Dendritic cell treated with granulocyte-macrophage colony-stimulating factor and Interleukin-4, amounts not matched to agents 40 ng/mL and 50 ng/mL, for 4 days (primary cell): ENCODE results near the gene NFATC2.

Experiments
- H3K27ac Mint-ChIP-seq: one replicate; pipeline ENCODE4 v1.8.0; 2022; ENCODE audit warnings: mild to moderate bottlenecking, mixed read lengths
- H3K27me3 Mint-ChIP-seq: one replicate; pipeline ENCODE4 v1.8.0; 2022; ENCODE audit warnings: mild to moderate bottlenecking, mixed read lengths
- H3K36me3 Mint-ChIP-seq: one replicate; pipeline ENCODE4 v1.8.0; 2022; ENCODE audit warnings: low read depth, mixed read lengths
- H3K4me1 Mint-ChIP-seq: one replicate; pipeline ENCODE4 v1.8.0; 2022; ENCODE audit warnings: low read depth, mixed read lengths
- H3K4me3 Mint-ChIP-seq: one replicate; pipeline ENCODE4 v1.8.0; 2022; ENCODE audit warnings: mild to moderate bottlenecking, moderate library complexity, mixed read lengths
- H3K9me3 Mint-ChIP-seq: one replicate; pipeline ENCODE4 v1.8.0; 2022; ENCODE audit warnings: mixed read lengths
- intact Hi-C: fragments of 100-400 bp; cut with micrococcal nuclease; formaldehyde crosslinking; loops from one replicate; pipeline ENCODE4 v1.15.0; 2022

The NFATC2 gene

DNA sequence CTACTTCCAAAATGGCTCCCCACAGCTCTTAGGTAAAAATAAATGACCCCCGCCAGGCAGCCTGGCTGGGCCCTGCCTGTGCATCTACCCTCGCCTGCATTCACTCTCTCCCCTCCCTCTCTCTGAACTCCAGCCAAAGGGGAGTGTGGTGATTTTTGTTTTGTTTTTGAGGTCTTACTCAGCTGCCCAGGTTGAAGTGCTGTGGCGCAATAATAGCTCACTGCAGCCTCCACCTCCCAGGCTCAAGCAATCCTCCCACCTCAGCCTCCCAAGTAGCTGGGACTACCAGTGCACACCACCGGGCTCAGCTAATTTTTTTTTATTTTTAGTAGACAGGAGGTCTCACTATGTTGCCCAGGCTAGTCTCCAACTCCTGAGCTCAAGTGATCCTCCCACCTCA lies 15.8 kb downstream of the NFATC2 start:
- intact Hi-C loops, result no loop called here
- no peaks in the 10 kb centered on the region for H3K9me3 Mint-ChIP-seq
- H3K27me3 Mint-ChIP-seq, result no peaks in the 10 kb centered on the region
- peak overlapping the region; percentile 91 for H3K27ac Mint-ChIP-seq
- peaks cover 79% of the 10 kb centered on the region for H3K4me1 Mint-ChIP-seq
- peaks cover 39% of the 10 kb centered on the region for H3K36me3 Mint-ChIP-seq
- H3K4me3 Mint-ChIP-seq, result no peak overlapping the region

DNA sequence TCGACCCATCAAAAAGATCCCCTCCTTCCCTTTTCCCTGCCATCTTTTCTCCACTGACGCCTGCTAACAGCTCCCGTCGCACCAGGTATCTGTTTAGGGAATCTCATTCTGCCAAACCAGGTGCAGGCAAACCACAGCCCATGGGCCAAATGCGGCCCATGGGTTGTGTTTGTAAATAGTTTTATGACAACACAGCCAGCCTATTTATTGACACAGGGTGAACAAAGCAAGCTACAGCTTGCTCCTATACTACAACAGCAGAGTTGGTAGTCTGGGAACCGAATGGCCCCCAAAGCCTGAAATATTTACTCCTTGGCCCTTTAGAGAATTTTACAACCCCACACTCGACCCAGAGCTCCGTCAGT lies 16.4 kb downstream of the NFATC2 start:
- H3K27ac Mint-ChIP-seq, result peak overlapping the region; percentile 91
- no peaks in the 10 kb centered on the region for H3K9me3 Mint-ChIP-seq
- H3K4me1 Mint-ChIP-seq, result peaks cover 73% of the 10 kb centered on the region
- H3K4me3 Mint-ChIP-seq, result peak overlapping the region; percentile 73
- H3K36me3 Mint-ChIP-seq, result peaks cover 43% of the 10 kb centered on the region
- intact Hi-C loops, result no loop called here
- H3K27me3 Mint-ChIP-seq, result no peaks in the 10 kb centered on the region

DNA sequence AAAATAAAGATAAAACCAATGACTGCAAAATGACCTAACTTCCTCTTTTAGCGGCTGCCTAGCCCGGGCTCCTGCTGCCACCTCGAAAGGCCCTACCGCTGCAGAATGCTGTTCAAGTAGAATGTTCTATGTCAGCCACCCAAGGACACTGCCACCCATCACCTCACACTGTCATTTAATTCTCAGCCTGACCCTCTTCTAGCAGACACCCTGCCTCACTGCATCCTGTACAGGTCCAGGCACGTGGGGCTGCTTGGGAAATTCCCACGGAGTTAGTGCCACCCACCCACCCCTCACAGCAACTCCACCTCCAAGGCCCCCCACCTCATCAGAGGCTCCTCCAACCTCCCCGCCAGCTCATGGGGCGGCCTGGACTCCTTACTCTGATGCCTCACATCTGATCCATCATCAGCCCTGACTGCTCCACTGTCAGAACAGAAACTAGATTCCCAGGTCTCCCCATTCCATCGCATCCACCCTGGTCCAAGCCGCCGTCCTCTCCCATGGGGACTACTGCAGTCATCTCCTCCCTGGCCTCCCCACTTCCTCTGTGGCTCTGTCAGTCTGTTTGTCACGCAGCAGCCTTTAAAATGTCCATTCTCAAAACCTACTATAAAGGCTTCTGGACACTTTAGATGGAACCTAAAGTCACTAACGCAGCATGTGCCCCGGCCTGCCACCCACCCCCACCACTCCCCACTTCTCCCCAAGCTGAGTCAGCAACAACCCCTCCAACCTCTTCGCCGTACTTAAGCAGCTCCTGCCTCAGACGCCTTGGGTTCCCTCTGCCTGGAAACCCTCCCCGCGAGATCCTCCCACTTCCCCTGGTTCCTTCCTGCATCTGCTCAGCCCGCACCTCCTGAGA lies 17.0 kb downstream of the NFATC2 start:
- H3K27ac Mint-ChIP-seq, result peak overlapping the region; percentile 91
- intact Hi-C loops, result no loop called here
- peaks cover 43% of the 10 kb centered on the region for H3K36me3 Mint-ChIP-seq
- H3K9me3 Mint-ChIP-seq, result no peaks in the 10 kb centered on the region
- H3K27me3 Mint-ChIP-seq, result no peaks in the 10 kb centered on the region
- peak overlapping the region; percentile 73 for H3K4me3 Mint-ChIP-seq
- H3K4me1 Mint-ChIP-seq, result peaks cover 68% of the 10 kb centered on the region

DNA sequence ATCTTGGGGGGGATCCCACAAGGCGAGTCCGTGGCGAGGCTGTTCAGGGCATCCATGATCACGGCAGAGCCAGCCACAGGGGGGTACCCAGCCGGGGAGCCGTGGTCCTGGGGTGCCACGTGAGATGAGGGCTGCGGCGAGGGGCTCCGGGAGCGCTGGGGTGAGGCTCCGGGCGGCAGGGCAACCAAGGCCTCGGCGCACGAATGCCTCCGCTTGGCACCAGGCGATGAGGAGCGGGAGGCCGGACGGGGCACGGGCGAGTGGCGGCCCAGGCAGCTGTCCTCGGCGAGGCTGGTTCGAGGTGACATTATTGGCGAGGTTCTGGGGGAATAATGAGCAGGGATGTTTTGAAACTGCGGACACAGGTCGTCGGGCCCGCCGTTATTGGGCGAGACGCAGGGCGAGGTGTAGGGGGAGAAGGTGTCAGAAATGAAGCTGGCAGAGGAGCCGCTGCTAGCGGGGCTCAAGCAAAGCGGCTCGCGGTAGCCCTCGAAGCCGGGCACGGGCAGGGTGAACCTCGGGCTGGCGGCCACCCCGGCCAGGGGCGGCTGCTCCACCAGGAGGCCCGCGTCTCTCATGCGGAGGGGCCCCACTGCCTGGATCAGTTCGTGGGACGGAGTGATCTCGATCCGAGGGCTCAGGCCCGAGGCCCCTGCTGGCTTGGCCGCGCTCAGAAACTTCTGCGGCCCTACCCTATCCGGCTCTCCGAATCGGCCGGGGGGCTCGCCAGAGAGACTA lies 19.1 kb downstream of the NFATC2 start:
- intact Hi-C loops, result no loop called here
- Mint-ChIP-seq H3K27ac (peak overlapping the region; percentile 16), H3K4me1 (peaks cover 63% of the 10 kb centered on the region), H3K27me3 (no peaks in the 10 kb centered on the region), H3K9me3 (no peaks in the 10 kb centered on the region), H3K36me3 (peaks cover 60% of the 10 kb centered on the region), H3K4me3 (no peak overlapping the region)

DNA sequence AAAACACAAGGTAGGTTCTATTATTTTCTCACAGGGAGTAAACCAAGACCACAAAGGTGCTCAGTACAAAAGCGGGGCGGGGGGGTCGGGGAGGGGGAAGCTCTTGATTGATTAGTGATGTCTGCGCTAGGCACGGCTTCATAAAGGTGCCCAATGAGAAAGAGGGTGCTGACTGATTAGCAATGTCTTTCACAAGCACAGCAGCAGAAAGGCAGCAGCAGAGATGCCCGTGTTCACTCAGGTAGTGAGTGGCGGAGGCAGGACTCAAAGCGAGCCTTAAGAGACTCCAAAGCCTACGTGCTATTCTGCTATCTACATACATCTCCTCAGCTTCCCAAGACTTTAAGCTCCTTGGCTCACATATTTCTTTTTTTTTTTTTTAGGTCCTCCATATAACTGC lies 20.3 kb downstream of the NFATC2 start:
- Mint-ChIP-seq H3K27me3 (no peaks in the 10 kb centered on the region), H3K4me1 (peaks cover 56% of the 10 kb centered on the region), H3K4me3 (no peak overlapping the region), H3K27ac (no peak overlapping the region), H3K9me3 (no peaks in the 10 kb centered on the region), H3K36me3 (peaks cover 72% of the 10 kb centered on the region)
- intact Hi-C loops, result no loop called here

- intact Hi-C loops, result no loop called here
- Mint-ChIP-seq H3K27ac (no peak overlapping the region), H3K4me1 (peaks cover 20% of the 10 kb centered on the region), H3K4me3 (no peak overlapping the region), H3K9me3 (no peaks in the 10 kb centered on the region), H3K27me3 (no peaks in the 10 kb centered on the region), H3K36me3 (peaks cover 98% of the 10 kb centered on the region)
These were observed 24.7 kb downstream of the NFATC2 start for GRCh38 chr20:51517839-51518238.

DNA sequence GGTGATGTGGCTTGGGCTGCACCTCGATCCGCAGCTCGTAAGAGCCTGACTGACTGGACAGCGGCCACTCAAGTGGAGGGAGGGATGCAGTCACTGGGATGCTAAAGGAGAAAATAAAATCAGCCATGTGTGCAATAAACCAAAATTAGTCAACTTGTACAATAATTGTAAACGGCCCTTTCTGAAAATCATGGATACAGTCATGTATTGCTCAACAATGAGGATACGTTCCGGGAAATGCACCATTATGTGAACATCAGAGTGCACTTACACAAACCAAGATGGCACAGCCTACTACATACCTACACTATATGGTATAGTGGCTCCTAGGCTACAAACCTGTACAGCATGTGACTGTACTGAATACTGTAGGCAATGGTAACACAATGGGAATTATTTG lies 25.7 kb downstream of the NFATC2 start:
- intact Hi-C loops, result no loop called here

DNA sequence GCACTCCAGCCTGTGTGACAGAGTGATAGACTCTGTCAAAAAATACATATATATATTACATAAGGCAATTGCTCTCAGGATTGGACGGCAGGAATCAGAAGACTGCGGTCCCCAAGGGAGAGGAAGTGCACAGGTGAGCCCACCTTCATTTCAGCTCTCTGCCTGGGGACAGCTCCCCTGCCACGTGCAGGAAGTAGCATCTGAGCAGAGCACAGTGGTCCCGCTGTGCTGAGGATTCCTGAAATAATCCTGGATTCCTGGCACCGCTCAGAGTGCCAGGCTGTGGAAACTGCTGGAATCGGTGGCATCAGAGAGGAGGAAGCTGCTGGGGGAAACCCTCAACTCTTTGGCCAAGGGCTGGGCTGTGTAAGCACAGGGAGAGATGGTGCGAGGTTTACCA lies 27.7 kb downstream of the NFATC2 start:
- H3K9me3 Mint-ChIP-seq, result no peaks in the 10 kb centered on the region
- no peak overlapping the region for H3K27ac Mint-ChIP-seq
- peaks cover 9% of the 10 kb centered on the region for H3K4me1 Mint-ChIP-seq
- peaks cover 1% of the 10 kb centered on the region for H3K27me3 Mint-ChIP-seq
- H3K36me3 Mint-ChIP-seq, result peaks cover 96% of the 10 kb centered on the region
- no peak overlapping the region for H3K4me3 Mint-ChIP-seq
- intact Hi-C loops, result no loop called here

More for the DNA sequence above, 25.7 kb downstream of the NFATC2 start:
- H3K4me3 Mint-ChIP-seq, result no peak overlapping the region
- H3K27me3 Mint-ChIP-seq, result no peaks in the 10 kb centered on the region
- H3K4me1 Mint-ChIP-seq, result peaks cover 14% of the 10 kb centered on the region
- peaks cover 98% of the 10 kb centered on the region for H3K36me3 Mint-ChIP-seq
- H3K27ac Mint-ChIP-seq, result no peak overlapping the region
- H3K9me3 Mint-ChIP-seq, result no peaks in the 10 kb centered on the region

DNA sequence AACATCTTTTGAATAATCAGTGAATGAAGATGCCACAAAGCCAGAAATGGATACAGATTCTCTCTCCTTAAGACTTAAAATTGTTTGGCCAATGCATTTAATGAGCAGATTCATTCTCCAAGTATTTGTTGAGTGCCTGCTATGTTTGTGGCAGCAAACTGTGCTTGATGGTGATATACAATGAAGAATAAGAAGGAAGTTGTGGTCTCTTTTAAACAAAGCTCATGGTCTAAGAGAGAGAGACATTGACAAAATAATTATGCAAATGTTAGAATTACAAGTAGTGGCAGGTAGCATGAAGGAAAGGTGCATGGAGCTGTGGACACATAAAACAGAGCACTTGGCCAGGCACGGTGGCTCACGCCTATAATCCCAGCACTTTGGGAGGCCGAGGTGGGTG lies 28.3 kb downstream of the NFATC2 start:
- Mint-ChIP-seq H3K27me3 (peaks cover 1% of the 10 kb centered on the region), H3K9me3 (no peaks in the 10 kb centered on the region), H3K36me3 (peaks cover 96% of the 10 kb centered on the region), H3K4me3 (no peak overlapping the region), H3K4me1 (peaks cover 15% of the 10 kb centered on the region), H3K27ac (no peak overlapping the region)
- intact Hi-C loops, result no loop called here

- peaks cover 3% of the 10 kb centered on the region for H3K27me3 Mint-ChIP-seq
- H3K27ac Mint-ChIP-seq, result no peak overlapping the region
- no peaks in the 10 kb centered on the region for H3K9me3 Mint-ChIP-seq
These were observed 29.0 kb downstream of the NFATC2 start for GRCh38 chr20:51513545-51513944.

GRCh38 chr20:51512645-51513044 lies 29.9 kb downstream of the NFATC2 start:
- H3K36me3 Mint-ChIP-seq, result peaks cover 97% of the 10 kb centered on the region
- no peaks in the 10 kb centered on the region for H3K9me3 Mint-ChIP-seq
- H3K4me3 Mint-ChIP-seq, result no peak overlapping the region
- intact Hi-C loops, result no loop called here
- H3K27ac Mint-ChIP-seq, result no peak overlapping the region
- H3K27me3 Mint-ChIP-seq, result peaks cover 3% of the 10 kb centered on the region
- peaks cover 16% of the 10 kb centered on the region for H3K4me1 Mint-ChIP-seq

More at GRCh38 chr20:51513545-51513944, 29.0 kb downstream of the NFATC2 start:
- intact Hi-C loops, result no loop called here
- peaks cover 21% of the 10 kb centered on the region for H3K4me1 Mint-ChIP-seq
- no peak overlapping the region for H3K4me3 Mint-ChIP-seq
- peaks cover 97% of the 10 kb centered on the region for H3K36me3 Mint-ChIP-seq

- Mint-ChIP-seq H3K27me3 (peaks cover 3% of the 10 kb centered on the region), H3K27ac (no peak overlapping the region), H3K9me3 (no peaks in the 10 kb centered on the region), H3K4me3 (no peak overlapping the region), H3K4me1 (peaks cover 16% of the 10 kb centered on the region), H3K36me3 (peaks cover 96% of the 10 kb centered on the region)
- intact Hi-C loops, result no loop called here
These were observed 30.5 kb downstream of the NFATC2 start for GRCh38 chr20:51511861-51512619.

- no peaks in the 10 kb centered on the region for H3K9me3 Mint-ChIP-seq
- H3K27ac Mint-ChIP-seq, result no peak overlapping the region
- peaks cover 93% of the 10 kb centered on the region for H3K36me3 Mint-ChIP-seq
- no peak overlapping the region for H3K4me3 Mint-ChIP-seq
- peaks cover 16% of the 10 kb centered on the region for H3K4me1 Mint-ChIP-seq
- intact Hi-C loops, result no loop called here
- H3K27me3 Mint-ChIP-seq, result peaks cover 3% of the 10 kb centered on the region
These were observed 31.4 kb downstream of the NFATC2 start for GRCh38 chr20:51510936-51511605.
